NT2/D1 (cell line): Measurements from ENCODE around the gene INO80.

ENCODE experiments used
- DNase-seq: peaks from one replicate; pipeline ENCODE4 v3.0.0-alpha.2; 2011; ENCODE audit warnings: low read depth, low spot score
- H3K27me3 ChIP-seq: 2 replicates; pipeline ENCODE4 v1.6.0; 2011; ENCODE audit warnings: mild to moderate bottlenecking; ENCODE audit not compliant: insufficient read length, insufficient read depth
- H3K36me3 ChIP-seq: 2 replicates; pipeline ENCODE4 v1.6.1; 2011; ENCODE audit warnings: mild to moderate bottlenecking, low read length, mixed read lengths; ENCODE audit not compliant: insufficient read depth, insufficient read length
- H3K4me1 ChIP-seq: 2 replicates; pipeline ENCODE4 v1.5.1; 2011; ENCODE audit not compliant: insufficient read depth, insufficient read length
- H3K4me3 ChIP-seq: 2 replicates; pipeline ENCODE4 v1.5.1; 2011; ENCODE audit warnings: low read depth; ENCODE audit not compliant: insufficient read length
- H3K9ac ChIP-seq: 2 replicates; pipeline ENCODE4 v1.6.0; 2011; ENCODE audit warnings: low read depth; ENCODE audit not compliant: insufficient read length
- H3K9me3 ChIP-seq: 2 replicates; pipeline ENCODE4 v1.5.1; 2011; ENCODE audit warnings: mild to moderate bottlenecking, low read length; ENCODE audit not compliant: insufficient read depth
- SUZ12 ChIP-seq: IDR thresholded peaks from 2 replicates; pipeline ENCODE4 v1.6.1; 2011; ENCODE audit not compliant: insufficient read length, insufficient read depth; ENCODE audit errors: extremely low read depth
- YY1 ChIP-seq: IDR thresholded peaks from 2 replicates; pipeline ENCODE4 v1.6.1; 2011; ENCODE audit not compliant: insufficient read length, insufficient read depth
- ZNF274 ChIP-seq: IDR thresholded peaks from 2 replicates; pipeline ENCODE4 v1.6.1; 2011; ENCODE audit warnings: mild to moderate bottlenecking, low read depth, low read length

INO80 gene

DNA sequence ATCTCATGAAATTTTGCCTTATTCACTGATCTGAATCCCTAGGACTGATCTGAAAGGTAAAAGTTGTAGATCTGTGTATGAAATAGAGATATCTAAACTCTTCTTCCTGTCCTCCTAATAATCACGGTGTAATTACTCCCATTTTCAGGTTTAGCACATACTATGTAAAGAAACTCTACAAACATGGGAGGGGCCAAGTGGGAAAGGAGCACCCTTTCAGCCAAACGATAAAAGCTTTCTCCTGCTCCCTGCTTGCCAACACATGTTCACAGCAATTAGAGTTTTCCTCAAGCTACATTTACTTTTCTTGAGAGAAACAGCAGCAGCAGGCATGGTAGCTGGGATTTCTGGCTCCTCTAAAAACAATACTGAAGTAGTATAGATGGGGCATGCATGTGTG, 91.2 kb downstream of the INO80 start:
- Histone ChIP-seq H3K9me3 (no peaks in the 10 kb centered on the region), H3K4me1 (no peaks in the 10 kb centered on the region), H3K36me3 (peaks cover 46% of the 10 kb centered on the region), H3K9ac (no peak overlapping the region), H3K27me3 (no peaks in the 10 kb centered on the region), H3K4me3 (no peak overlapping the region)
- DNase-seq, result no peak
- no peak for TF ChIP-seq SUZ12
- TF ChIP-seq YY1, result no peak
- no peak for TF ChIP-seq ZNF274

DNA sequence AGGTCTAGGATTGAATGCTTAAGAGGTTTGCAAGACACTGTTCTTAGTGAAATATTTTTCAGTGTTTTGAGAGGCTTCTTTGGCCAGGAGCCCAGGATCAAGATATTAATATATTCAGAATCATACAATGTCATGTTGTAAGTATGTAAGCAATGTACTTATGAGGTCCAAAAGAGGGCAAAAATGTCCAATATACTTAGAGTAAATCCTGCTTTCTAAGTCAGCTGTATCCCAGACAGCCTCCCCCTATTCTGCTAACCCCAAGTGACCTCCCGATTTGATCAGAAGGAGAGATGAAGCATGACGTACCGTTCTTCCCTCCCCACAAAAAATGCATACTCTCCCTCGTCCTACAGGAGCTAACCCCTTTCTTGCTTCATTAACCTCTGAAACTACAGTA, 91.9 kb downstream of the INO80 start:
- Histone ChIP-seq H3K27me3 (no peaks in the 10 kb centered on the region), H3K9ac (no peak overlapping the region), H3K4me1 (no peaks in the 10 kb centered on the region), H3K9me3 (no peaks in the 10 kb centered on the region), H3K4me3 (no peak overlapping the region), H3K36me3 (peaks cover 51% of the 10 kb centered on the region)
- DNase-seq, result no peak
- TF ChIP-seq SUZ12 (no peak), ZNF274 (no peak), YY1 (no peak)

DNA sequence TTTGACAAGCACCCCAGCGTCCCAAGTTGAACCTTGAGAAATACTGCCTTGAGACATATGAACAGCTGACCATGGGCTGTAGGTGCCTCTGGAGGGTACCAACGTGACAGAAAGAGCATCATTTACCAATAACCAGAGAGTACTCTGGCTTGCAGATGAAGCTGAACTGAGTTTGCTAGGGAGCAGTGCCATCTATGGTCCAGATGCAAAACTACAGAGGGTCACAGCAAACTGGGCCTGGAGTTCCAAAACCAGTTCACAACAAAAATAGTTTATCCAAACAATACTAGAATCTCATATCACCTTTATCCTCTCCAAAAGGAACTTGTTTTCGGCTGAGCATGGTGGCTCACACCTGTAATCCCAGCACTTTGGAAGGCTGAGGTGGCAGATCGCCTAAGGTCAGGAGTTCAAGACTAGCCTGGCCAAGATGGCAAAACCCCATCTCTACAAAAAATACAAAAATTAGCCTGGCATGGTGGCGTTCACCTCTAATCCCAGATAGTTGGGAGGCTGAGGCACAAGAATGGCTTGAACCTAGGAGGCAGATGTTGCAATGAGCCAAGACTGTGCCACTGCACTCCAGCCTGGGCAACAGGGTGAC, 93.5 kb downstream of the INO80 start:
- no peaks in the 10 kb centered on the region for H3K27me3 ChIP-seq

DNA sequence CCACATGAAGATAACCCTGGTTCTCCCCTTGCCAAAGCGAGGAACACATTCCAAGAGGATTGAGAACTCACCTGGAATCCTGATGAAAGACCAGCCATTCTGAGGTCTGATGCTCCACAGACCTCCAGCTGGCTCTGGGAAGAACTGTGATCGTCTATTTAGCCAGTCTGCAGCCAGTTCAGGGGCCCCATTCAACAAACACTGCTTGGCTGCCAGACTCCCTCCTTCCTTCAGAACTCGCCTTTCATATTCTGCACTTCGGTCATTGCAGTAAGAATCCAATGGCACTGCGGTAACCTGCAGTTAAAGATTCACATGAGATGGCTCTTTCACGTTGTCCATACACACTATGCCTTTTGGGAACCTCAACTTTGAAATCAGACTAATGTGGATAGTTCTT, 95.3 kb downstream of the INO80 start:
- TF ChIP-seq SUZ12 (no peak), ZNF274 (no peak), YY1 (no peak)

More for the DNA sequence above, 93.5 kb downstream of the INO80 start:
- H3K36me3 ChIP-seq, result peaks cover 54% of the 10 kb centered on the region
- DNase-seq, result peak; percentile 18
- no peaks in the 10 kb centered on the region for H3K9me3 ChIP-seq
- H3K4me1 ChIP-seq, result no peaks in the 10 kb centered on the region
- H3K4me3 ChIP-seq, result no peak overlapping the region
- TF ChIP-seq ZNF274, result no peak
- no peak for TF ChIP-seq SUZ12
- no peak for TF ChIP-seq YY1
- H3K9ac ChIP-seq, result no peak overlapping the region

DNA sequence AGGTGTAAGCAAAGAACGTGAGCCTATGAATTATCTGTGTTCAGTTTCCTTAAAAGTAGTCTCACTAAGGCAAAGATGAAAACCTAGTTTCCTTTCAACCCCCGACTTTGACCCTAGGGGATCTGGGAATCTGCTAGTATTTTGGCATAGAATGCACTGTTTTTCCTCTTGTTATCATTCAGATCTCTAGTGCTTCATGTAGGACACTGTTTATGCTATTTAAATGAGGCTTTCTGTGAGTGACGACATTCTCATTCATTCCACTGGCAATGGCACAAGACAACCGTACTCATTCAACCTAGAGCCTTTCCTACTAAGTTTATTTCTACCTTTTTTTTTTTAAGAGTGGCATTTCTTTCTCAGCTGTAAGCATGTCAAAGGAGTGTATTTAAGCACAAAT, 95.8 kb downstream of the INO80 start:
- no peak for DNase-seq
- Histone ChIP-seq H3K9ac (no peak overlapping the region), H3K9me3 (no peaks in the 10 kb centered on the region), H3K36me3 (peaks cover 52% of the 10 kb centered on the region), H3K27me3 (no peaks in the 10 kb centered on the region), H3K4me3 (no peak overlapping the region), H3K4me1 (no peaks in the 10 kb centered on the region)
- TF ChIP-seq ZNF274, result no peak
- no peak for TF ChIP-seq SUZ12

More for the DNA sequence above, 95.3 kb downstream of the INO80 start:
- H3K9ac ChIP-seq, result no peak overlapping the region
- peaks cover 51% of the 10 kb centered on the region for H3K36me3 ChIP-seq
- H3K9me3 ChIP-seq, result no peaks in the 10 kb centered on the region
- H3K27me3 ChIP-seq, result no peaks in the 10 kb centered on the region
- H3K4me3 ChIP-seq, result no peak overlapping the region
- H3K4me1 ChIP-seq, result no peaks in the 10 kb centered on the region
- no peak for DNase-seq

DNA sequence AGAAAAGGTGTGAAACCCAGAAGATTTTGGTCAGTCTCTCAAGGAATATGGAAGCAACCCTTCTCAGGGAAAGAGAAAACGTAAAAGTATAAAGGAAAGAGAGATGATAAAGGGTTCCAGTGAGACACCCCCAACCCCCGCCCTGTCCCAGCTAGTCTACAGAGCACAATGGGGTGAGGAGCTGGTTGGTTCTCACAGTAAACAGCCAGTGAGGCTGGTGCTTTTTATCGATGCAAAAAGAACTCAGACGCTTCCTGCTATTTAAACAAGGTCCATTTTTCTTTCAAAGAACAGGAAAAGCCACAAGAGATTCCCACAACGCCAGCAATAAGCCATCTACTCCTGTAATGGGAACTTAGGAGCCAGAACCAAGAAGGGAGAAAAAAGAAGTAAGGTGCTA, 96.9 kb downstream of the INO80 start:
- H3K9me3 ChIP-seq, result no peaks in the 10 kb centered on the region
- H3K27me3 ChIP-seq, result no peaks in the 10 kb centered on the region
- no peaks in the 10 kb centered on the region for H3K4me1 ChIP-seq
- TF ChIP-seq YY1, result no peak
- no peak for TF ChIP-seq ZNF274
- no peak for TF ChIP-seq SUZ12
- no peak overlapping the region for H3K9ac ChIP-seq
- H3K4me3 ChIP-seq, result no peak overlapping the region
- DNase-seq, result no peak
- peaks cover 49% of the 10 kb centered on the region for H3K36me3 ChIP-seq

DNA sequence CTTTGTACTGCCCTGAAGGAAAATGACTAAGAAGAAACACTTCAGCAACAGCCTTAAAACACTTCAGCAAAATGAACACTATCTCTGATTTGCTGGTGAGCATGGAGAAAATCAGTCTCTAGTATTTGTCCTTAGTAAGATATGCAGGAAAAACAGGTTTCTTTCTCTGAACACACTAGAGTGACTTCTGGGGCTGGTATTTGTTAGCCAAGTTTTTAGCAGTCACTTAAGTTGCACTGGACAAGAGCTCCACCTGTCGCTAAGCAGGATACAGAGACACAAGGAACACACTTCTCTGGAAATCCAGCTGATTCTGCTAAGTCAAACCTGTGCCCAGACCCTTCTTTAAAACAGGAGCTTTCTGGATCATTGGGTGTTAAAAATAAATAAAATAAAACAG, 97.5 kb downstream of the INO80 start:
- Histone ChIP-seq H3K36me3 (peaks cover 54% of the 10 kb centered on the region), H3K9ac (no peak overlapping the region), H3K27me3 (no peaks in the 10 kb centered on the region), H3K4me1 (no peaks in the 10 kb centered on the region), H3K4me3 (no peak overlapping the region), H3K9me3 (no peaks in the 10 kb centered on the region)
- DNase-seq, result no peak
- TF ChIP-seq YY1 (no peak), SUZ12 (no peak), ZNF274 (no peak)
